GM21723 (cell line): ENCODE data around the gene HNRNPR.
"Not testable (repeated sequence)": the region's sequence is repeated elsewhere in the genome, so short reads cannot be mapped to it uniquely, and the experiment has no call there.

Source experiments
- ATAC-seq: cut with Tn5 transposase; IDR thresholded peaks from one replicate; pipeline ENCODE4 v1.9.1; 2021; ENCODE audit warnings: mild to moderate bottlenecking, moderate library complexity; ENCODE audit not compliant: unreplicated experiment

Gene HNRNPR

GRCh38 chr1:23331713-23332112, 12.4 kb downstream of the HNRNPR start:
- no peak for ATAC-seq

GRCh38 chr1:23330846-23331245, 13.2 kb downstream of the HNRNPR start:
- ATAC-seq, result no peak

DNA sequence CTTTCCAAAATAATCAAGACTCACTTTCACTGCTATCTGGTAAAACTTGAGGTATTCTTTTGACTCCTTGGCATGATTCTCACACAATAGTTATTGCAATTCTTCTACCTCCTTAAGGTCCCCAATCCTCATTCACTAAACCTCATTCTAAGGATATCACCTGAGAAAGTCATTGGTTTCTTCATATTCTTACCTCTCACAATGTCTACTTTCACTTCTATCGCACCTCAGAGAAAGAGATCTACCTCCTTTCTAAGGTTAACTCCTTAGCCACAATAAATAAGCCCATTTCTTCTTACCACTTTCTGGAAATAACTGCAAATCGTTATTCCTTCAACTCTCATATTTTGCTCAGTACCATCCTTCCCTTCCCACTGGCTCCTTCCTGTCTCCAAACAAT, 18.7 kb downstream of the HNRNPR start:
- ATAC-seq, result no peak

GRCh38 chr1:23322770-23323169, 21.3 kb downstream of the HNRNPR start:
- no peak for ATAC-seq

GRCh38 chr1:23310280-23310679, 33.8 kb downstream of the HNRNPR start:
- not testable (repeated sequence) for ATAC-seq

- ATAC-seq, result no peak
Measured at GRCh38 chr1:23304140-23304620, 39.9 kb downstream of the HNRNPR start.

- no peak for ATAC-seq
Measured at GRCh38 chr1:23303524-23303923, 40.6 kb downstream of the HNRNPR start.

DNA sequence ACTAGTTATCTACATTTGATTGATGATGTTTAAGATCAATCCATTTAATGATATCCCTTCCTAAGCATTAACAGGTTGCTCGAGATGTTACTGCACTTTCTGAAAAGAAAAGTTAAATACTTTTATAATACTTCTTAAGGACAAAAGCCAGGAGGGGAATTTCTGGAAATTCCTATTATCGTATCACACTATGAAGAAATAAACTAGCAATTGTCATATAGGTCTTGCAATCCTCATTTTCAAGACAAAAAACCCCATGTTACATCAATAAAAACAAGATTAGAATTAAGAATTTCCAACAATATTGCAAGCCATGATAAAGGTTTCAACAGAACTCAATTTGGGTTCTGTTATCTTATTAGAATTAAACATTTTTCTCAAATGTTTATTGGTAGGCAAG, 47.2 kb downstream of the HNRNPR start:
- ATAC-seq, result no peak

GRCh38 chr1:23291706-23292105, 52.4 kb downstream of the HNRNPR start:
- no peak for ATAC-seq

DNA sequence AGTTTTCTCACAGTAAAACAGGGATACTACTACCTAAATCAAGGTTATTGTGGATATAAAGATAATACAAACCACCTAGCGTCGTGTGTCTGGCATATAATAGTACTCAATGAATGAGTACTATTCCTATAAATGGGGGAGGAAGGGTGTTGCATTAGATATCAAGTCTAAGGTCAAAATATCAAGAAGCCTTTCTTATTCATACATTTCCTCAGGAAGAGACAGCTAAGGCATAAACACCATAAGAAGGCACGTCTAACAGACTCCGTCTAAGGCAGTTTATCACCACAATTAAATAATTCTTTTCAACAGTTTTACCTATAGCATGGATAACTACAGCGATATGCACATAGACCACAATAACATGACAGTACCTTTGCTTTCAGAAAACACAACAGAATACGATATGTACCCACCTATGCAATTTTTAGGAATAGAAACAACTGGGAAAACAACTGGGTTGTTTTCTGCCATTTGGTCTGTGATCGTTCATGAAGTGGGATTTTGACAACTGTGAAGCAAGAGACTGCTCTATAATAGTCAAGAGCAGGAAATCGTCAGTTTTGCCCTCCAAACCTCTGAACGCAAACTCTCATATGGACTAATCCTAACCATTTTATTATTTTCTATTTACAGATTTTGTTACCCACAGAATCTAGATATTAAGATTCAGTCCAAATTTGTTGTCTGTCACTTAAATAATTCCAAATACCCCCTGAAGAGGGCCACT, 53.1 kb downstream of the HNRNPR start:
- ATAC-seq, result no peak

- no peak for ATAC-seq
Measured at GRCh38 chr1:23288671-23289070, 55.4 kb downstream of the HNRNPR start.

DNA sequence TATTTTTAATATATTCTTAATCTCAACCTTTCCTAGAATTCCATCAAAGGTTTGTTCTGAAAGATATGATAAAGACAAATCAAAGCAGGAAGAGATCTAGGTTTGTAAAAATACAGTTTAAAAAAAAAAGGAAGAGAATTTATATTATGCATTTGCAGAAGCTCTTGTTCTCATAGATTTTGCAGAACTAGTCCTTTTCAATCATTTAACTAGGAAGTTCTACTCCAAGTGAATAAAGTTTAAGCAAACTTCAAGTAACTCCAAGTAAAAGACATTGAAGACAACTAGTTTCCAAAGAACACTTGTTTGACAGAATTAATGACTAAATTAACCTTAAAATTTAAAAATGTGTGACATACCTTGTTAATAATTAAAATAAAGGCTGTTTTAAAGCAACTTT, 55.9 kb downstream of the HNRNPR start:
- no peak for ATAC-seq

- ATAC-seq, result no peak
Measured at GRCh38 chr1:23286401-23286800, 57.7 kb downstream of the HNRNPR start.

- no peak for ATAC-seq
Measured at GRCh38 chr1:23283667-23284602, 60.1 kb downstream of the HNRNPR start.

DNA sequence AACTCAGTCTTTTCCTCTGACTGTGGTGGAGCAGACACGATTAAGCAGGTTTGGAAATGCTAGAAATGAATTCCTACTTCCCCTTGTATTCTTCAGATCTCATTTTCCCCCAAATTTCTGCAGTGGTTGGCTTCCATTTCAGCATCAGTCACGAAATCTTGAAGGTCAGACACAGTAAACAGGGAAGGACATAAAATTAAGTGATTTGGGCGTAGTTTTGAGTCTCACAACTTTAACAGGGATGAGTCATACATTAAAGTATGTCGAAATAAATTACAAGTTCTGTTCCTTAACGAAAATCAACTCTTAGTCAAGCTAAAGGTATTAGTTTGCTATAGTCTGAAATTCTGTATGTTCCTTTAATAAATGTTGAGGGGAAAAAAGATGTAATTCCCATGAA, 61.1 kb downstream of the HNRNPR start:
- ATAC-seq, result no peak

- ATAC-seq, result no peak
Measured at GRCh38 chr1:23278717-23279116, 65.4 kb downstream of the HNRNPR start.

DNA sequence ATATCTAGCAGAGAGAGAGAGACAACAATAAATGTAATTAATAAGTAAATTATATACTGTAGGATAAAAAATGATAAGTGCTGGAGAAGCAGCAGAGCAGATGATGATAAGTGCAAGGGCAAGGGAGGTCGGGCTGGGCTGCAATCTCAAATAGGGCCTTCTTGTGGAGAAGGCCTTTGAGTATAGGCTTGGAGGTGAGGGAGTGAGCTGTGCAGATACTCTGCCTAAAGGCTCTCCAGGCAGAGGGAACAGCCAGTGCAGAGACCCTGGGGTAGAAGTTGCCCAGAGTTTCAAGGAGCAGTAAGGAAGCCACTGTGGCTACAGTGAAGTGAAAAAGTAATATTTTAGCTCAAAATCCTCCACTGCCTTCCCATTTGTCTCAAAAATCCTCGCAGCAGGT, 67.6 kb downstream of the HNRNPR start:
- ATAC-seq, result no peak

- no peak for ATAC-seq
Measured at GRCh38 chr1:23274134-23274505, 70.0 kb downstream of the HNRNPR start.

DNA sequence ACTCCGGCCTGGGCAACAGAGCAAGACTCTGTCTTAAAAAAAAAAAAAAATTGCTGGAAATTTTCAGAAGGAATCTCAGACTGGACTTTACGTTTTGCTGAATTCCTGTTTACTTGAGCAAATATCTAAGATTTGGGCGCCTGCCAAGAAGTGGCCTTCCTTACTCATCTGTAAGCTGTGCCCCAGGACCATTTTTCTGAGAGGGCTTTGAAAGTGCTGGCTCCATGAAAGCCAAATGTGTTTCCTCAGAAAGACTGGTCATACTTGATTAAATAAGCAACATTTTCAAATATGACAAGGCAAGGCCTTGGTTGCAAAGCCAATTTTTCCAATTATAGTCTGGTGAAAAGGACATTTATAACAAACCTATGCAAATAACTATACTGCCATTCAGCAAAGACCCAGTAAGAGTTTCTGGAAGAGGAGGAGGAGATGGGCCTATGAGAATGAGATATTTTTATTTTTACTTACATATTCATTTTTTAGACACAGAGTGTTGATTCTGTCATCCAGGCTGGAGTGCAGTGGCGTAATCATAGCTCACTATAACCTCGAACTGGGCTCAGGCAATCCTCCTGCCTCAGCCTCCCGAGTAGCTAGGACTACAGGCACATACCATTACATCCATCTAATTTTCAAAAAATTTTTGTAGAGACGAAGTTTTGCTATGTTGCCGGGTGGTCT, 70.5 kb downstream of the HNRNPR start:
- no peak for ATAC-seq

DNA sequence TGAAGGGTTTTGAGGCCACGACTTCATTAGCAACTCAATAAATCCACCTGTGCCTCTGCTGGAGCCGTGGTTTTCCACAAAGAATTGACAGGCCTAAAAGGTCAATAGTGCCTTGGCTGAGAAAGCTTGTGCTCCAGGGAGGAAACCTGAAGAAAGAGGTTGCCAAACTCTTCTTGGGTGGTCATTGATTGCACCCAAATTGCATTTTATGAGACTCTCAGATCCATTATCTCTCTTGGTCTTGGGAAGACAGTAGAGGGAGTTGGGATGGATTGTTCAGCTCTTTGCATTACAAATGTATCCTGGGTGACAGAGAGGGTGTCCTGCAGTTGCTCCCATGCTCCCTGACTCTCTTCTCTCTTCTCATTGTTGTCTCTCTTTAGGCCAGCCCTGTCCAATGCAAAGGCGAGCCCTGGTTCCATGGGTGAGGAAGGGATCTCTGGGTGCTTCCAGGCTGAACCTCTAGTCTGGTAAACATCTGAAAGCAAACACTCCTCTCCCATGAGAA, 80.7 kb downstream of the HNRNPR start:
- ATAC-seq, result no peak

DNA sequence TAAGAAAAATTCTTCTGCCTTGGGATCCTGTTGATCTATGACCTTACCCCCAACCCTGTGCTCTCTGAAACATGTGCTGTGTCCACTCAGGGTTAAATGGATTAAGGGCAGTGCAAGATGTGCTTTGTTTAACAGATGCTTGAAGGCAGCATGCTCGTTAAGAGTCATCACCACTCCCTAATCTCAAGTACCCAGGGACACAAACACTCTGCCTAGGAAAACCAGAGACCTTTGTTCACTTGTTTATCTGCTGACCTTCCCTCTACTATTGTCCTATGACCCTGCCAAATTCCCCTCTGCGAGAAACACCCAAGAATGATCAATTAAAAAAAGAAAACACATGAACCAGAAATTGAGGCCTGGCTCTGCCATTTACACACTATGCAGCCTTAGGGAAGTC, 86.0 kb downstream of the HNRNPR start:
- not testable (repeated sequence) for ATAC-seq
